ENCODE data around the gene CAST.

DNA sequence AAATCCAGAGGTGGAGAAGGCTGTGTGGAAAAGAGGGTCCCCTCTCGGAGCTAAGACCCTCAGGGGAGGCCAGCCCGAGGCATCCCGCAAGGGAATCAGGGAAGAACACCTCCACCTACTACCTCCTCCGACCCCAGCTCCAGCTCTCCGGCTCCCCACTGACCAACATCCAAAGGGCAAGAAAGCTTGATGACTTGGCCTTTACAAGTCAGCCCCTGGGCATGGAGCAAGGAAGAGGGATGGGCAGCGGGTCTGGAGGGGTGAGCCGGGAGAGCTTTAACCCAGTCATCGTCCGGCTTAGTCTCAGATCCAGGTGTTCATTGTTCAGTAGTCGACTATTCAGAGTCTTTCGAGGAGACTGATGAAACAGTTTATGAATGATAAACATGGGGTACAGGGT lies 113.5 kb downstream of the CAST start:
- TF ChIP-seq POLR2A (IDR thresholded peaks at IDR 0.05; ENCODE audit: low read depth, low read length): no peak
- no peak for TF ChIP-seq TAF1 (IDR thresholded peaks at IDR 0.05; ENCODE audit: low read depth, low read length)
- TF ChIP-seq POLR2AphosphoS5 (IDR thresholded peaks at IDR 0.05; ENCODE audit: low read depth, low read length): no peak
- TF ChIP-seq PAX5 (IDR thresholded peaks at IDR 0.05; ENCODE audit: insufficient read depth, low read length, severe bottlenecking): no peak
- no peak for TF ChIP-seq SPI1 (IDR thresholded peaks at IDR 0.05; ENCODE audit: low read depth, low read length)
- TF ChIP-seq POU2F2 (IDR thresholded peaks at IDR 0.05; ENCODE audit: low read depth, low read length): no peak

Measured in GM12891 (cell line).